Measurements from ENCODE around the gene XRCC5.
"Not testable (repeated sequence)": the region's sequence is repeated elsewhere in the genome, so short reads cannot be mapped to it uniquely, and the experiment has no call there.

XRCC5 gene

GRCh38 chr2:216119986-216120385 lies 10.8 kb downstream of the XRCC5 start:
- no peak for DNase-seq

GRCh38 chr2:216121255-216121654 lies 12.1 kb downstream of the XRCC5 start:
- DNase-seq, result no peak

GRCh38 chr2:216126943-216127342 lies 17.8 kb downstream of the XRCC5 start:
- no peak for DNase-seq

- no peak for DNase-seq
Measured at GRCh38 chr2:216130346-216130971, 21.3 kb downstream of the XRCC5 start.

GRCh38 chr2:216131175-216131926 lies 22.2 kb downstream of the XRCC5 start:
- no peak for DNase-seq

- DNase-seq, result no peak
Measured at GRCh38 chr2:216132585-216132984, 23.4 kb downstream of the XRCC5 start.

GRCh38 chr2:216133397-216133796 lies 24.2 kb downstream of the XRCC5 start:
- DNase-seq, result no peak

- no peak for DNase-seq
Measured at GRCh38 chr2:216134958-216135541, 25.9 kb downstream of the XRCC5 start.

GRCh38 chr2:216139884-216140283 lies 30.7 kb downstream of the XRCC5 start:
- DNase-seq, result peak; percentile 2

- not testable (repeated sequence) for DNase-seq
Measured at GRCh38 chr2:216141516-216141915, 32.4 kb downstream of the XRCC5 start.

GRCh38 chr2:216142540-216142939 lies 33.4 kb downstream of the XRCC5 start:
- DNase-seq, result no peak

- DNase-seq, result no peak
Measured at GRCh38 chr2:216144372-216144771, 35.2 kb downstream of the XRCC5 start.

GRCh38 chr2:216144857-216145256 lies 35.7 kb downstream of the XRCC5 start:
- no peak for DNase-seq

- no peak for DNase-seq
Measured at GRCh38 chr2:216146573-216146972, 37.4 kb downstream of the XRCC5 start.

GRCh38 chr2:216147172-216148131 lies 38.3 kb downstream of the XRCC5 start:
- no peak for DNase-seq

- DNase-seq, result no peak
Measured at GRCh38 chr2:216148983-216149382, 39.8 kb downstream of the XRCC5 start.

GRCh38 chr2:216149741-216150140 lies 40.6 kb downstream of the XRCC5 start:
- DNase-seq, result no peak

GRCh38 chr2:216151313-216152025 lies 42.3 kb downstream of the XRCC5 start:
- DNase-seq, result no peak

- DNase-seq, result no peak
Measured at GRCh38 chr2:216155954-216156353, 46.8 kb downstream of the XRCC5 start.

- no peak for DNase-seq
Measured at GRCh38 chr2:216156822-216157221, 47.7 kb downstream of the XRCC5 start.

GRCh38 chr2:216159144-216159543 lies 50.0 kb downstream of the XRCC5 start:
- no peak for DNase-seq

- no peak for DNase-seq
Measured at GRCh38 chr2:216159646-216160045, 50.5 kb downstream of the XRCC5 start.
